ENCODE data around the gene PAX3. TPM values are rescaled to one million over a fixed set of nuclear protein-coding genes. Genes with fewer than 3 reads are reported as not detected.

Gene PAX3
- polyA plus RNA-seq, 3 donors = not detected

DNA sequence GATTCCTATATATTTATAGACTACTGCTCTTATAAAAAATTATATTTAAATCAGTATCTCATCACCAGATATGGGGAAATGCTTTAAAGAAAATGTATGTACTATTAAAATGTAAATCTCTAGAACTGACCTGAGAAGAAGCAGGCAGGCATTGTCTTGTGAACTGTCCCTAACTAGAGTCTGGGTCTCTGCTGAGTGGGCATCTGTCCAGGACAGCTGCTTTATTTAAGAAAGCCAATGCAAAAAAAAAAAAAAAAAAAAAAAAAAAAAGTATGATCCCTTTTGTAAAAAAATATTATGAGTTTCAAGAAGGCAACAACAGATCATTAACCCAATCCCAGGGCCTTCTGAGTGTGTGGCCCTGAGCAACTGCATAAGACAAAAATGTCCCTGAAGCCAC is 66.0 kb downstream of the PAX3 start:
- peaks cover 0 to 7% of the 10 kb centered on the region in 2 donors for H3K27me3 ChIP-seq (ENCODE audit: control insufficient read depth in 2 of 2, insufficient read depth in 2 of 2, low read length in 2 of 2)
- Mint-ChIP-seq H3K4me3 (no peak overlapping the region), H3K27me3 (ENCODE audit: low read depth in 3 of 3) (peaks cover 0 to 9% (median 6%) of the 10 kb centered on the region in 3 donors), H3K9me3 (peaks cover 0 to 4% (median 2%) of the 10 kb centered on the region in 7 donors), H3K27ac (no peak overlapping the region), H3K4me1 (no peaks in the 10 kb centered on the region), H3K36me3 (no peaks in the 10 kb centered on the region)
- intact Hi-C loops (cut with micrococcal nuclease) = no loop called here
- no peak overlapping the region for H3K27ac ChIP-seq (ENCODE audit: low read depth in 1 of 2, low read length in 2 of 2)
- no peak overlapping the region for H3K4me3 ChIP-seq (replicated peaks in 1 of 3; ENCODE audit: low read depth in 2 of 3, low read length in 3 of 3)
- no peaks in the 10 kb centered on the region for H3K4me1 ChIP-seq (ENCODE audit: control insufficient read depth in 1 of 2, insufficient read depth in 2 of 2, low read length in 2 of 2)
- no peak for DNase-seq
- no peaks in the 10 kb centered on the region for H3K79me2 ChIP-seq (ENCODE audit: insufficient read depth, low read length)
- no peaks in the 10 kb centered on the region for H3K9me3 ChIP-seq (replicated peaks in 1 of 2; ENCODE audit: control insufficient read depth in 1 of 2, insufficient read depth in 1 of 2, low read length in 2 of 2)
- H3K9ac ChIP-seq (ENCODE audit: insufficient read depth, low read length, poor library complexity, severe bottlenecking) = no peak overlapping the region
- no peak overlapping the region for H3K4me2 ChIP-seq (replicated peaks; ENCODE audit: extremely low read depth, low read length, poor library complexity, severe bottlenecking)
- TF ChIP-seq CTCF (IDR thresholded peaks at IDR 0.05) = no peak
- no peak overlapping the region for H2AFZ ChIP-seq (ENCODE audit: insufficient read depth, low read depth, low read length, poor library complexity, severe bottlenecking)
- no peaks in the 10 kb centered on the region for H4K20me1 ChIP-seq (ENCODE audit: insufficient read depth, low read length)
- no peaks in the 10 kb centered on the region for H3K36me3 ChIP-seq (replicated peaks in 1 of 2; ENCODE audit: control insufficient read depth in 1 of 2, insufficient read depth in 2 of 2, low read length in 2 of 2)

GRCh38 chr2:222232372-222232771 is 66.4 kb downstream of the PAX3 start:
- Histone ChIP-seq H4K20me1 (ENCODE audit: insufficient read depth, low read length) (no peaks in the 10 kb centered on the region), H3K79me2 (ENCODE audit: insufficient read depth, low read length) (no peaks in the 10 kb centered on the region), H3K9ac (ENCODE audit: insufficient read depth, low read length, poor library complexity, severe bottlenecking) (no peak overlapping the region), H3K36me3 (replicated peaks in 1 of 2; ENCODE audit: control insufficient read depth in 1 of 2, insufficient read depth in 2 of 2, low read length in 2 of 2) (no peaks in the 10 kb centered on the region), H3K4me2 (replicated peaks; ENCODE audit: extremely low read depth, low read length, poor library complexity, severe bottlenecking) (no peak overlapping the region), H2AFZ (ENCODE audit: insufficient read depth, low read depth, low read length, poor library complexity, severe bottlenecking) (no peak overlapping the region), H3K4me1 (ENCODE audit: control insufficient read depth in 1 of 2, insufficient read depth in 2 of 2, low read length in 2 of 2) (no peaks in the 10 kb centered on the region), H3K4me3 (replicated peaks in 1 of 3; ENCODE audit: low read depth in 2 of 3, low read length in 3 of 3) (no peak overlapping the region), H3K9me3 (replicated peaks in 1 of 2; ENCODE audit: control insufficient read depth in 1 of 2, insufficient read depth in 1 of 2, low read length in 2 of 2) (no peaks in the 10 kb centered on the region), H3K27me3 (ENCODE audit: control insufficient read depth in 2 of 2, insufficient read depth in 2 of 2, low read length in 2 of 2) (peaks cover 0 to 5% of the 10 kb centered on the region in 2 donors), H3K27ac (ENCODE audit: low read depth in 1 of 2, low read length in 2 of 2) (no peak overlapping the region)
- Mint-ChIP-seq H3K4me3 (no peak overlapping the region), H3K4me1 (no peaks in the 10 kb centered on the region), H3K9me3 (peaks cover 0 to 4% (median 2%) of the 10 kb centered on the region in 7 donors), H3K27me3 (ENCODE audit: low read depth in 3 of 3) (peaks cover 0 to 8% (median 6%) of the 10 kb centered on the region in 3 donors), H3K27ac (no peak overlapping the region), H3K36me3 (no peaks in the 10 kb centered on the region)
- DNase-seq = no peak
- no peak for TF ChIP-seq CTCF (IDR thresholded peaks at IDR 0.05)
- 100% methylated on average over 1 of the region's 3 CpGs for WGBS (ENCODE audit: insufficient coverage)
- intact Hi-C loops (cut with micrococcal nuclease) = no loop called here

Data from CD14-positive monocyte (primary cell).